Prostate gland (tissue), 2 donors: Measurements from ENCODE around the gene KRTAP6-3. TPM values are rescaled to one million over a fixed set of nuclear protein-coding genes. Genes with fewer than 3 reads are reported as not detected.

ENCODE experiments used
- DNase-seq: peaks from one replicate; pipeline ENCODE4 v3.0.0-alpha.2; 2019; ENCODE audit warnings: low spot score
- H3K27ac ChIP-seq, 2 donors: fragments of 200-600 bp; sonication (generic); 2 replicates each; pipeline ENCODE4 v1.5.1; 2017 to 2019
- H3K27me3 ChIP-seq: fragments of 200-600 bp; sonication (generic); replicated peaks from 2 replicates; pipeline ENCODE4 v1.5.1; 2019; ENCODE audit not compliant: insufficient read depth
- H3K36me3 ChIP-seq, 2 donors: fragments of 200-600 bp; sonication (generic); 1 replicate in 1 of 2; 2 replicates in 1 of 2; pipeline versions ENCODE4 v1.5.1 to v1.8.1; 2017 to 2019
- H3K4me1 ChIP-seq: fragments of 200-600 bp; sonication (generic); replicated peaks from 2 replicates; pipeline ENCODE4 v1.5.1; 2019
- H3K4me3 ChIP-seq, 2 donors: fragments of 200-600 bp; sonication (generic); 2 replicates each; pipeline ENCODE4 v1.5.1; 2017 to 2019
- H3K9me3 ChIP-seq: fragments of 200-600 bp; sonication (generic); 2 replicates; pipeline ENCODE4 v1.5.1; 2017
- POLR2A ChIP-seq: fragments of 450-650 bp; IDR thresholded peaks from one replicate; pipeline ENCODE4 v1.6.1; 2016; ENCODE audit warnings: antibody characterized with exemption, mild to moderate bottlenecking
- POLR2AphosphoS5 ChIP-seq: sonication (generic); formaldehyde crosslinking; IDR thresholded peaks from one replicate; pipeline ENCODE4 v1.6.1; 2017; ENCODE audit warnings: antibody characterized with exemption
- WGBS: methylation state at CpG from one replicate; pipeline ENCODE4 v1.1.5; 2018; 5-methylcytosine and 5-hydroxymethylcytosine counted together
- intact Hi-C: fragments of 100-400 bp; cut with DNase I; formaldehyde crosslinking; loops from one replicate; pipeline ENCODE4 v1.14.2; 2022
- total RNA-seq, 2 donors: library from RNA; depleted of rRNA; stranded (reverse); fragments of >200 nt; gene quantifications; one replicate each; pipeline ENCODE4 v1.1.0, GENCODE V29; 2016
- TF ChIP-seq, protein P1 (sequence below), 4 experiments: fragments of 200-600 bp in 2 of 4; fragments of 450-650 bp in 2 of 4; sonication (generic) in 2 of 4; IDR thresholded peaks; 1 replicate in 3 of 4; 2 replicates in 1 of 4; pipeline ENCODE4 v1.5.1; 2016 to 2019; ENCODE audit warnings: antibody characterized with exemption in 4 of 4, mild to moderate bottlenecking in 2 of 4, moderate library complexity in 2 of 4

The KRTAP6-3 gene
- total RNA-seq, 2 donors from 2014 or later = not detected

DNA sequence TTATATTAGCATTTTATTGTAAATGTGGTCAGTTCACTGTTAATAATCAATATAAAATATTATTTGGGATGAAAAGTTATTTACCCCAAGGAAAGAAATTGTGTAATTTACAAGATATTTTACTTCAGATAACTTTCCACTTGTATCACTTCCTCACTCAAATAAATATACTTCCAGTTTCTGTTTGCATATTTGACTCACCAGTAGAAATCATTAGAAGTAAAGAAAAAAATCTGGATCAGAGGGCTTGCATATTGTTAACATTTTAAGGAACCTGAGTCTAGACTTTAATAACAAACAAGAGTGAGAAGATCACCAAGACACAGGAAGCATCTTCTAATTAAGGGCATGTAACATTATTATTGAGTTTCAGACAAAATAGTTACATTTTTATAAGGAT lies 27.8 kb downstream of the KRTAP6-3 start:
- Histone ChIP-seq H3K36me3 (no peaks in the 10 kb centered on the region), H3K4me3 (no peak overlapping the region), H3K9me3 (no peaks in the 10 kb centered on the region), H3K27me3 (no peaks in the 10 kb centered on the region), H3K4me1 (no peaks in the 10 kb centered on the region), H3K27ac (no peak overlapping the region)
- TF ChIP-seq POLR2AphosphoS5 = no peak
- TF ChIP-seq, protein P1, sequence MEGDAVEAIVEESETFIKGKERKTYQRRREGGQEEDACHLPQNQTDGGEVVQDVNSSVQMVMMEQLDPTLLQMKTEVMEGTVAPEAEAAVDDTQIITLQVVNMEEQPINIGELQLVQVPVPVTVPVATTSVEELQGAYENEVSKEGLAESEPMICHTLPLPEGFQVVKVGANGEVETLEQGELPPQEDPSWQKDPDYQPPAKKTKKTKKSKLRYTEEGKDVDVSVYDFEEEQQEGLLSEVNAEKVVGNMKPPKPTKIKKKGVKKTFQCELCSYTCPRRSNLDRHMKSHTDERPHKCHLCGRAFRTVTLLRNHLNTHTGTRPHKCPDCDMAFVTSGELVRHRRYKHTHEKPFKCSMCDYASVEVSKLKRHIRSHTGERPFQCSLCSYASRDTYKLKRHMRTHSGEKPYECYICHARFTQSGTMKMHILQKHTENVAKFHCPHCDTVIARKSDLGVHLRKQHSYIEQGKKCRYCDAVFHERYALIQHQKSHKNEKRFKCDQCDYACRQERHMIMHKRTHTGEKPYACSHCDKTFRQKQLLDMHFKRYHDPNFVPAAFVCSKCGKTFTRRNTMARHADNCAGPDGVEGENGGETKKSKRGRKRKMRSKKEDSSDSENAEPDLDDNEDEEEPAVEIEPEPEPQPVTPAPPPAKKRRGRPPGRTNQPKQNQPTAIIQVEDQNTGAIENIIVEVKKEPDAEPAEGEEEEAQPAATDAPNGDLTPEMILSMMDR (IDR thresholded peaks at IDR 0.05) = no peak
- TF ChIP-seq POLR2A = no peak
- intact Hi-C loops = no loop called here
- DNase-seq = no peak

GRCh38 chr21:30620522-30620921 lies 28.3 kb downstream of the KRTAP6-3 start, which contains the start of gene KRTAP20-4:
Gene KRTAP20-4 (plus strand): TSS chr21:30620627.
- H3K27me3 ChIP-seq = no peaks in the 10 kb centered on the region
- 70% methylated on average over 3 of the region's 3 CpGs for WGBS
- intact Hi-C loops = no loop called here
- no peaks in the 10 kb centered on the region for H3K9me3 ChIP-seq
- no peak for TF ChIP-seq POLR2A
- TF ChIP-seq POLR2AphosphoS5 = no peak
- TF ChIP-seq, protein P1 (IDR thresholded peaks at IDR 0.05) = no peak
- H3K4me1 ChIP-seq = no peaks in the 10 kb centered on the region
- no peak for DNase-seq
- H3K36me3 ChIP-seq = no peaks in the 10 kb centered on the region
- no peak within 1 kb of the TSS for H3K27ac ChIP-seq
- no peak within 1 kb of the TSS for H3K4me3 ChIP-seq

DNA sequence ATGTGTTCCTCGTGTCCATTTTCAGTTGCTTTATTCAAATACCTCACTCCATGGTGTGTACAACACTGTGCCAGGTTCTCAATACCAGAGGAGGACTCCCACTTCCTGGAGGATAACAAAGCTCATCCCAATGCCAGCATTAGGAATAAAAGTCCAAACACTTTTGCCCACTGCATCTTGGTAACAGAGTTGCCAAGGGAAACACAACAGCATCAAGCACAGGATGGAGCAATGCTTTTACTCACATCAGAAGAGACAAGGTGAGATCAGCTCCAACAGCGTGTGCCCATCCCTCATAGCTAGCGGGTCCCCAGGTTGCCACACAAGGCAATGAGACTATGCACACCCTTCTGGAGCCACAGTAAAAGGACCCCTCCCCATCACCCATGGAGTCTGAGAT lies 31.1 kb downstream of the KRTAP6-3 start:
- no peaks in the 10 kb centered on the region for H3K4me1 ChIP-seq
- H3K27ac ChIP-seq = no peak overlapping the region
- intact Hi-C loops = no loop called here
- no peaks in the 10 kb centered on the region for H3K36me3 ChIP-seq
- DNase-seq = no peak
- 96% methylated on average over 3 of the region's 3 CpGs for WGBS
- TF ChIP-seq POLR2A = no peak
- TF ChIP-seq, protein P1 (IDR thresholded peaks at IDR 0.05) = no peak
- no peak overlapping the region for H3K4me3 ChIP-seq
- H3K27me3 ChIP-seq = no peaks in the 10 kb centered on the region
- H3K9me3 ChIP-seq = no peaks in the 10 kb centered on the region

GRCh38 chr21:30625449-30626165 lies 33.4 kb downstream of the KRTAP6-3 start:
- intact Hi-C loops = no loop called here
- WGBS = 91% methylated on average over 4 of the region's 4 CpGs
- TF ChIP-seq, protein P1 (IDR thresholded peaks at IDR 0.05) = no peak
- no peak for TF ChIP-seq POLR2AphosphoS5
- no peak for TF ChIP-seq POLR2A

GRCh38 chr21:30628109-30628508 lies 35.9 kb downstream of the KRTAP6-3 start:
- no peak overlapping the region for H3K4me3 ChIP-seq
- no peaks in the 10 kb centered on the region for H3K27me3 ChIP-seq
- H3K9me3 ChIP-seq = no peaks in the 10 kb centered on the region
- H3K4me1 ChIP-seq = no peaks in the 10 kb centered on the region
- no peak overlapping the region for H3K27ac ChIP-seq
- no peak for TF ChIP-seq POLR2A
- TF ChIP-seq POLR2AphosphoS5 = no peak
- TF ChIP-seq, protein P1 (IDR thresholded peaks at IDR 0.05) = no peak
- intact Hi-C loops = no loop called here
- no peak for DNase-seq
- WGBS = 92% methylated on average over 4 of the region's 4 CpGs
- no peaks in the 10 kb centered on the region for H3K36me3 ChIP-seq

More at GRCh38 chr21:30625449-30626165, 33.4 kb downstream of the KRTAP6-3 start:
- no peaks in the 10 kb centered on the region for H3K27me3 ChIP-seq
- H3K27ac ChIP-seq = no peak overlapping the region
- H3K4me3 ChIP-seq = no peak overlapping the region
- H3K4me1 ChIP-seq = no peaks in the 10 kb centered on the region
- no peak for DNase-seq
- H3K36me3 ChIP-seq = no peaks in the 10 kb centered on the region
- no peaks in the 10 kb centered on the region for H3K9me3 ChIP-seq
